Right kidney (tissue), 1 donor: ENCODE data around the gene SPTLC3.
A peak's percentile ranks its signal among the peaks of the same experiment; 100 is the strongest.

Experiments
- DNase-seq: peaks from one replicate; pipeline ENCODE4 v3.0.0-alpha.2; 2016

The SPTLC3 gene

DNA sequence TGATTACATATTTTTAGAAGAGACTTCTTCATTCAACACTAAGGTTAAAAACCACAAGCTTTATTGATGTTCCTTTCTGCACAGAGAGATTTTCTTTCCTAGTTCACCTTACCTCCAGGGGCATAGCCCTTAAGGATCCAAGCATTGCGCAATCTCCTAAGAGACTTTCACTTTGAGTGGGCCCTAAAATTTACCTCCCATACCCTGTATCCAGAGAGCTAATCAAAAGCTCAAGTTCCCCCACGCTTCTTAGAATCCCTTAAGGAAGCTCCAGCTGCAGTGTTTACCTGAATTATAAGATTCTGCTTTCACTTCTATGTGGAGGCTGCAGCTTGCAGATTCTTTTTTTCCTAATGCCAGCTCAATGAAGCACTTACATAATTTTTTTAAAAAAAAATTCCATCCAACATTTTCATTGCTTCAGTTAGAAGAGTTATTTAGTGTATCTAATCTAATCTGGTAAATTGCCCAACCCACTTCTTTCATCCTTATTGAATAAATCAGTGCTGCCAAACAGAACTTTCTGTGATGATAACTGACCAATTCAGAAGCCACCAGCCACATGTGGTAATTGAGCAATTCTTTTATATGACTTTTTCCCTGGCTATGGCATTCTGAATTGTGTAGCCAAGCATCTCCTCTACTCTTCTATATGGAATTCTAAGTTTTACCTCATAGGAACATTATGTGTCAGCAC is 24.6 kb upstream of the SPTLC3 start:
- no peak for DNase-seq

DNA sequence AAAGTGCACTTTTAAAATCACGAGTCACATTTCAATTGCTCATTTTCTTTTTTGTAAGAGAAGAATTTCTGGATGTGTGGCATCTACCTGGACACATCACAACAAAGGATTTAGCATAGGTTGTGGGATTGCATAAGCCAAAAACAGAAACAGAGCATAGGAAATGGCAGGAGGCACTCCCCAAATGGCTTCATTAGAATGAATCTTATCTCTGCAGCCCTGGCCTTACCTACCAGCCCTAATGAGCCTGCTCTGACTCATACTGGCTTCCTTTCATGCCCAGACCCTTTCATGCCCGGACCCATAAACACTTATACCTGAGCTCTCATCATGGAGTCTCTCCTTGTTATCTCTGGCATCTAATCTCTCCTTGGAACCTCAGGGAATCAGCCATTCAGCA is 23.9 kb upstream of the SPTLC3 start:
- no peak for DNase-seq

DNA sequence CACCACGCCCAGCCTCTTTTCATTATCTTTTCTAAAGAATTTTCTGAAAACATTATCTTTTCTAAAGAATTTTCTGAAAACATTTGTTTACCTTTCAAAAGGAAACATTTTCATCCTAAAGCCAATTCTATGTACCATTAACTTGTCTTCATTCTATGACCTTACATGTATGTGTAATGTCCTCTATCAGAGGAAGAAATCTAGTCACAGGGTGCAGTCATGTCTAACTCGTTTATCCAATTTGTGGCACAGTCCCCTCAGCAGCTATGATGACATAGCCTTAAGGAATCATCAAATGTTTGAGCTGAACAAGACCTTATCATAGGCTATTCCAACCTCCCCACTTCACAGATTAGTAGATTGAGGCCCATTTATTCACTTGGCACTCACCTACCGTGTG is 21.5 kb upstream of the SPTLC3 start:
- DNase-seq, result no peak

DNA sequence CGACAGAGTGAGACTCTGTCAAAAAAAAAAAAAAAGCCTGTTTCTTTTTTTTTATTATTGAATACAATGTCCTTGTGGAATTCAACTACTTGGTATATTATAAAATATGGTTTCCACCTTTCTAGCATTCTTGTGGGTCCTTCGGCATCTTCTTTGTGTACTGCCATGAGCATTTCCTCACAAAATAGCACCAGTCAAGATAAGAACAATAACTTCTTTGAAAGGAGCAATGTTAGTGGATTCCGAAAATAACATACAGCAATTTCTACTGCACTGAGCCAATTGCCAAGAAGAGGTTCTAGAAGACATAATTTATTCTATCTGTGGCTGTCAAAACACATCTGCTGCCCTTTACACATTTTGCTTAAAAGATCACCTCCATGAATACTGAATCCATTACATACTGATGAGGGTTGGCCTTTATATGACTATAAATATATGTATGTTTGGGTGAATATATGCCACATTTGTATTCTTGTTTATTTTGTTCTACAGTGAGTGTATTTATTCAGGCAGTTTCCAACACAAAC is 19.1 kb upstream of the SPTLC3 start:
- DNase-seq, result no peak

DNA sequence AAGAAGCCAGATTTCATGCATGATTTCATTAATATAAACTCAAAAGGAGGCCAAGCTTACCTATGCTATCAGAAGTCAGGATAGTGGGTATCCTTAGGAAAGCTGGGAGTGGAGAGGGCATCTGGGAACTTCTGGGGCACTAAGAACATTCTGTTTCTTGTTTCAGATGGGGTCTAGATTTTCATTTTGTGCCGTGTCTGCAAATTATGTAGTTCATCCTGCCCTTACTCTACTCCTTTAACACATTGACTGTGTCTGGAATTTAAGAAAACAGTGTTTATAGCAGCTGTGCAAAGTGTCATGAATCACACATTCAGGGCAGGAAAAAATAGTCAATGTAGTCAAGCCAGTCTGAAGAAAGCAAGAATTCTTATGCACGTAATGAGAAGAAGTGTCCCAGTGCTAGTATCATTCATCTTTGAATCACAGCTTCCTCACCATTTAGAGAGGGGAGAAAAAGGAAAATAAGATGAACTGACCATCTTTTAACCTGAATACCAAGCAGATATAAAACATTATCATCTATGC is 11.6 kb upstream of the SPTLC3 start:
- DNase-seq, result no peak

DNA sequence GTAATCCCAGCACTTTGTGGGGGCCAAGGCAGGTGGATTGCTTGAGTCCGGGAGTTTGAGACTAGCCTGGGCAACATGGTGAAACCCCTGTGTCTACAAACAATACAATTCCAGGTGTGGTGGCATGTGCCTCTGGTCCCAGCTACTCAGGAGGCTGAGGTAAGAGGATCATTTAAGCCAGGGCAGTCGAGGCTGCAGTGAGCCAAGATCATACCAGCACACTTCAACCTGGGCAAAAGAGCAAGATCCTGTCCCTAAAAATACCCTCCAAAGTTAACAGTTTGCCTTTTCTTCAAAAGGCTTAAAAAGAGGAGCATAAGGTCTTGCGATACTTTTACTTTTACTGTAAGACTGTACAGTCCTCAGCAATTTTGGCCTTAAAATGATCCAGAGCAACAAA is 10.7 kb upstream of the SPTLC3 start:
- DNase-seq, result no peak

DNA sequence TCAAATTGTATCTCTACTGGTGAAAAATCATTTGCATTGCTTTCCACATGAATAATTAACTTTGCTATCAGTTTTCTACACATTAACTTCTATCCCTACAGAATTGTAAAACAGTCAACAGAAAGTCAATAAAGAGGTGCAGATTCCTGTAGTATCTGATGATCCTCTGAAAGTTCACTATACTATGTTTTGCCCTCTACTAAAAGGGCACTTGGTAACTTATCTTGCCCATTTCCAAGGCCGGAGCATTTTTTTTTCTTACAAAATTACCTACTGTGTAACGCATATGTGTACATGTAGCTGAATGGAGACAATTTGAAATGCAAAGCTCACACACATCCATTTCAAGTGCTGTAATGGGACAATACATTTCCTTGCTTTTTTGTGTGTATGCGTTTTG is 9.6 kb upstream of the SPTLC3 start:
- no peak for DNase-seq

DNA sequence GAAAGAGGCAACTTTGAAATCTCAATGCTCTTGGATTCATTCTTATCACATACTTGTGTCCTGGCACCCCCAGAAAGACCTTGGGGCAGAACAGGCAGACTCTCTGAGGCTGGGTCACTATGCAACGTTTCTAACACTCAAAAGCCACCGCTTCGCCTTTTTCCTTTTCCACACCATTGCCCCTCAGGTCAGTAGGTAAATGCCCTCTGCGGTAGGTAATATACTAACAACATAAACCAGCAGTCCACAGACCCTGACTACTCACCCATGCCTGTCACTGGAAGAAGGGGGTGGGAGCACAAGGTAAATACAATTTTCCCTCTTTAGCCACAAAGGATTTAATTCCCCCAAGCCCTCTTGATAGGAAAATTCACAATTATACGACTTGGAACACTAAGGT is 6.5 kb upstream of the SPTLC3 start:
- peak; percentile 18 for DNase-seq

DNA sequence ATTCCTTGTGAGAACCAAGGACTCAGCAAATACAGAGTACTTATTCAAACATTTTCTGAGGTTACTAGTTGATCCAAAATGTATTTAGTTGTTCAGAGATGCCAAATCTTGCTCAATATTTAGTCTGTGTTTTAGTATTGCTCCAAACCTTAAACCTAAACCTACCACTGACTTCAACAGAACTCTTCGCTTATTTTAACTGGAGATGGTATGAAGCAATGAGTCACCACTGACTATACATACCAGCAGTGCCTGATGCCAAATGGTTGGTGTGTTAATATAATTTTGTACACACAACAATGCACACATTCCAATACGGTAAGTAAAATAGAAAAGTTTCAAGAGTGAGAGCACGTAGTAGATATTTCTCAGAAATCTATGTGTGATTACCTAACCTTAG is 1.9 kb upstream of the SPTLC3 start:
- no peak for DNase-seq

DNA sequence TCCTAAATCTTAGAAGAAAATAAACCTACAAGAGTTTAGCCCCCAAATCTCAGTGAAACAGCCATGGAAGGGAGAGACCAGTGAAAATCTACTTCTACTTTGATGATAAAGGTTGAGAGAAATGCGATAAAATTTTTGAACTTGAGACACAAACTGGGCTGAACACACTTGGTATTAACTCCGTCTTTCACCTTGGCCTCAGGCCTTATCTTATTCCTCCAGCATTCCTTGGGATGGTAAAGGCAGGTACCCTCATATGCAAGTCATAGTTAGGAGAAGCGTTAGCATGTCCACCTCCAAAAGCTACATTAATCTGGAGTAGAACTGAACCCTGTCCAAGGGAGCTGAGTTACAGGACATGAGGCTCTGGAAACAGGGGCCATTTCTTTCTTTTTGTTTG is 1.2 kb upstream of the SPTLC3 start:
- no peak for DNase-seq

DNA sequence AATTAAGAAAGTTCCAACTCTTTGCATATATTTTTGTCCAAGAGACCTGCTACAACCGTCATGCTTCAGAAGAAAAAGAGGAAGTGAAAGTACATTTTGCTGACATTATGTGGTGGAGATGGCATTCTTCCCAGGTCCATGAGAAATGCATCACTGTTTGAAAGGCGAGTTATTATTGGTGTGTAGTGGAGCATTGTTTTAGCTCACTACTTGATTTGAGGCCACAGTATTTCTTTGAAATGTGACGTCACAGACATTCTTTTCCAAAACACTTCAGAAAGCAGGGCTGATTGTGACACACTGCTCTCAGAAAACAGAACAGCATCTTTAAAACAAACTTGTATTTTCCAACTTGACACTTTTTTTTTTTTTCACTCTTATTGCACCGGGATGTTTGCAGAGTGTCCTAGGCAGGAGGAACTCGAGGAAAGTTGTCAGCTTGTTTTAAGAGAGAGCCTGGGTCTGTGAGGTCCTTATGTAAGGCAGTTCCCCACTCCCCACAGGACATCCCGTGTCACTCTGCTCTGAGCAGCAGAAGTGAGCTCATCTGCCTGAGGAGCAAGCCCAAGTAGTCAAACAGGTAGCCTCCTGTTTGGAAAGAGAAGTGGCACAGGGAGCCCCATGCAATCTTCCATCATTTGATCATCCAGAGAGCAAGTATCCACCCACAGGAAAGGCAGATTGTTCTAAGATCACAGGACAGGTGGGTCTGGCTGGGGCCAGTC is 1.1 kb downstream of the SPTLC3 start:
- DNase-seq, result peak; percentile 13

DNA sequence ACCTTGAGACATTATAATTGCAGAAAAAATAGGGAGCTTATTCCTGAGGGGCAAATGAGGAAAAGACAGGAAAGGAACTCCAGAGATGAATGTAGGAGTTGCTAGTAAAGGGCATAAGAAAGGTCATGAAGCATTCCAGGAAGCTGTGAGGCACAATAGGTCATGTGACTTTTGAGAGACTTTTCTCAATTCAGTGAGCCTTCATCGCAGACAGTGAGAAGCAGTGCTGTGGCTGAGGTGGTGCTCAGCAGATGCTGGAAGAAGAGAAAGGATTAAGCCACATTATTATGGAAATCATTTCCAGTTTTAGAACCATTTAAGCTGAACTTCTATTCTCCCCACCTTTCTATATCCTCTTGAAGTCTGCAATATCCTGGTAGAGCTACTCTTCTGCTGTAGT is 4.1 kb downstream of the SPTLC3 start:
- DNase-seq, result no peak

DNA sequence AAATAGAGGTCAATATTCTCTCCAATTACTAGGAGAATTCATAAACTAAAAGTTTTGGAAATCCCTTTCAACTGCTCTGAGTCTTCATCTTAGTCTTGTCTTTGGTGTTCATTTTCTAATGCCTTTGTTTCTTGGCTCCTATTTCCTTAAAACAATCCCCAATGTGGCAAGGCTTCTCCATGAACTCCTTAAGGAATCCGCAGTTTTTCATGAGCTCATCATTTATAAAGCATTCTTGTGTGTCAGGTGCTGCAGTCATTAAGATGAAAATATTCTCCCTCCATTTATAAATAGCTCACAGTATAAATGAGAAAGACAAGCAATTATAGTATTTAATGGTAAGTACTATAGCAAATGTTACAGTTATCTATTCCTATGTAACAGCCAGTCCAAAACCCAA is 4.6 kb downstream of the SPTLC3 start:
- no peak for DNase-seq

DNA sequence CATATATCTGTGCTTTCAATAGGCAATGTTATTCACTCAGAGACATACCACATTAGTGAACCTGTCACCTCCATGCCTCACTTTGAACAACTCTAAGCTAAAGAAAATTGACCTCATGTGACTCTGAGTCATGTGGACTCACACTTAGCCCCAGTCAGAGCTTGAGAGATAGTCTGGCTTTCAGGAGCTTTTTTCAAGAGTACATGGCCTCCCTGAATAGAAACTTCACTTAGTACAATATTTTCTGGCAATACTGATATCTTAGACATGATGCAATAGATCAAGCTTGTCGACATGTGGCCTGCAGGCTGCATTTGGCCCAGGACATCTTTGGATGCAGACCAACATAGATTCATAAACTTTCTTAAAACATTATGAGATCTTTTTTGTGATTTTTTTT is 8.5 kb downstream of the SPTLC3 start:
- DNase-seq, result no peak

DNA sequence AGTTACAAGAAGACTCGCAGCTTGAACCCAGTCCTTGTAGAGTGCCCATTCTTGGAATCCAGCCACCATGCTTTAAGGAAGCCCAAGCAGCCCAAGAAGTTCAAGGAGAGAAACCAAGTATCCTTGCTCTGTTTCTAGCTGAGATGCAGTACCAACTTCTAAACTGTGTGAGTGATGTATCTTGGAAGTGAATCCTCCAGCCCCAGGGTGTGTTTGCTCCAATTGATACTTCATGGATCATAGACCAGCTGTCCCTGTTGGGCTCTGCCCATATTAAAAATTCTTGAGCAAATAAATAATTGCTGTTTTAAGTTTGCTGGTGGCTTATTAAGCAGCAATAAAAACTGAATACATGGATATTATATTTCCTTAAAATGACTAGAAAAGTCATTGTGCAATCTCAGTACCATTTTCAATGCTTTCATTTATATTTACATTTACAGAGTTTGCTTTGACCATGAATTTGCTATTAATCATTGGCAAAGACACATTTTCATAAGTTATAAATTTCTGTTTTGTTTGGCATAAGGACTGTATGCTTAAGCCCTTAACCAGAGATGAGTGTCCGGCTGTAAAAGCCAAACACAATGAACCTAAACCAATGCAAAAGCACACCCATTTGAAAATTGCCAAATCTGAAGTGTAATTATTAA is 9.2 kb downstream of the SPTLC3 start:
- no peak for DNase-seq

DNA sequence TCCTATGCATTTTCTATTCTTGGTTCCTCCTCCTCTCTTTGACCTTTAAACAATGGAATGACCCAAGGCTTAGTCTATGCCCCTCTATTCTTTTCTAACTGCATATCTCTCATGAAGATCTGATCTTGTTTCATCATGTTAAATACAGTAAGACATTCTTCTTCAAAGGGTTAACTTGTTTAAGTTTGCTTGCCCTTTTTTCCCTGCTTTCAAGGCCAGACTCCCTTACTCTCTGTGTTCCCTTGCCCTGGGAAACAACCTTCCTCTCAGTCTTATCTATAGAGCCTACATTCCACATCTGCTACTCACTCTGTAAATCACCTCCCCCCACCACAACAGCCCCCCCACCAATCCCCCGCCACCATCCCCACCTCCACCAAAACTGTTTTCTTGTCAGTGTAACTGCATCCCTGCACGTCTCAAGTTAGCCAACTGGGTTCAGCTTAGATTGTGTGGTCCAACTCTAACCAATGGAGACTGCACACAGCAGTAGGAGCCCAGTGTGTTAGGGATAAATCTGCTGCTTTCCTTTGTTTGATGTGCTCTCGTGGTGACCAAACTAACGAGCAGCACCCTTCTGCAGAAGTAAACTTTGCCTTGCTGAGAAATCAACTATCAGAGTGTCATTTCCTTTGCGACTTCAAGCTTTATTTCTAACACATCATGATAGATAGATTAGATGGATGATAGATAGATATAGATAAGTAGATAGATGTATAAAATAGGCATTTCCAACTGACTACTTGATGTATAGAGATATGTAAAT is 12.6 kb downstream of the SPTLC3 start:
- no peak for DNase-seq

DNA sequence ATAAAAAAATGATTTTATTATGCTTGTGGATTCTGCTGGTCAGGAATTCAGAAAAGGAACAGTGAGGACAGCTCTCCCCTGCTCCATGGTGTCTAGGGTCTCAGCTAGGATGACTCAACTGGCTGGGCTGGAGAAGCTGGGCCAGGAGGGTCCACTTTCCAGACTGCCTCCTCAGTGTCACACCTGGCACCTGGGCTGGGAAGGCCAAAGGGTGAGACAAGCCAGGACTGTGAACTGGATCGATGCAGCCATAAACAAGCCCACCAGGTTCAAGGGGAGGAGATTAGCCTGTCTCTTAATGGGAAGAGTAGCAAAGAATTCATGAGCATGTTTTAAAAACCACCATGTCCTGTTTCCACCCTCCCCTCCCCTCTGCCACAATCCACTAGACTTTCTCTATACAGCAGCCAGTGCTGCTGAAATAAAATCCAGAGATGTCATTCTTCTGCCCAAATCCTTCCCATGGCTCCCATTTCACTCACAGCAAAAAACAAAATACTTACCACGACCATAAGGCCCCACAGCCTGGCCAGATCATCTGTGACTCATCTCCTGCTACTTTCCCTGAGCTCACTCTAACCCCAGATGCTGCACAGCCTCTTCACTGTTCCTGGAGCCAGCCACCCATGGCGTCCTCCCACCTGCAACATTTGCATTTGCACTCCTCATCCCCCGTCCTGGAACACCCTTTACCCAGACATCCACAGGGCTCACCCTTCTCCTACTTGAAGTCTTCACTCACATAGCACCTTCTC is 13.8 kb downstream of the SPTLC3 start:
- DNase-seq, result no peak

DNA sequence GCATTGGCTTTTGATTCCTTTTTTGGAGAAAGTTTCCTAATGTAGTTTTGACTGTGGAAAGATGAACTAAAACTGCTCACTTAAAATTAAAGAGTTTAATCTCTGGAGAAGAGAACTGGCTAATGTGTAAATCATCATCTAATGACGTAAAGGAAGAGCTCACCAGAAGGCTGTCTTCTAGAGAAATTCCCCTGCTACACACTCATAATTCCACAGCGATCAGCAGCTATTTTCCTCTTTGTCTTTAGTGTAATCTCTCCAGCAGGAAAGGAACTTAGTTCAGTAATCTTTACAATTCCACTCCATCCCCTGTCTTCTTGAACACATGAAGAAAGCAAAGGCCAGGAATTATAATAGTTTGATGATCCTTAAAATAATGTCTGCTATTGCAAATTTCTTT is 15.8 kb downstream of the SPTLC3 start:
- no peak for DNase-seq

DNA sequence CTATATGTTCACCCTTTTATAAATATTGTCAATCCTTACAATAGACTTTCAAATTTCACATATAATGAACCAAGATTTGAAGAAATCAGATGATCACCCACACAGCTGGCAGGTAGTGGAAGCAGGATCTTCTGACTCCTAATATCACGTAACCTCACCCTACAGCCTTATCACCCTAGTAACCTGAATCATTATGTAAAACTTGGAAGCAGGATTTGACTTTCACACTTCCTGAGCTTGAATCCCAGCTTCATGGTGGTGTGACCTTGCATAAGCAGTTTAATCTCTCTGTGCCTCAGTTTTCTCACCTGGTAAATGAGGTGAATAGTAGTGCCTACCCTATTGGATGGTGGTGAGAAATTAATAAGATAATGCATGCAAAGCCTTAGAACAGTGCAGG is 16.4 kb downstream of the SPTLC3 start:
- DNase-seq, result no peak

DNA sequence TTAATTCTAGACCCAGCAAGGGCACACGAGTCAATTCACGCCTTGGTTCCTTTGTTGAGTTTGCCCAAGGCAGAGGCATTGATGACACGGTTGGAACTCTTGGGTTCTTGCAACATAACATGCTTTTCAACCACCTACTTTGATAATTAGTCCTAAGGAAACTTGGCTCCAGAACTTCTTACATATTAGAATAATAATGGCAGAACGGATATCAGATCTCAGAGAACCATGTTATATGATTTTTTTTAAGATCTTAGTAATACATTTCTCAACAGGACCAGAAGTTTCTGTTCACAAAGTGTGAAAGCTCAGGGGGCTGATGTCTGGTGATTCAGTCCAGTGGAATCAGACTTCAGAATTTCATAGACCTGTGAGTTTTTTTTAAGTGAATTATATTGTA is 19.2 kb downstream of the SPTLC3 start:
- DNase-seq, result no peak

DNA sequence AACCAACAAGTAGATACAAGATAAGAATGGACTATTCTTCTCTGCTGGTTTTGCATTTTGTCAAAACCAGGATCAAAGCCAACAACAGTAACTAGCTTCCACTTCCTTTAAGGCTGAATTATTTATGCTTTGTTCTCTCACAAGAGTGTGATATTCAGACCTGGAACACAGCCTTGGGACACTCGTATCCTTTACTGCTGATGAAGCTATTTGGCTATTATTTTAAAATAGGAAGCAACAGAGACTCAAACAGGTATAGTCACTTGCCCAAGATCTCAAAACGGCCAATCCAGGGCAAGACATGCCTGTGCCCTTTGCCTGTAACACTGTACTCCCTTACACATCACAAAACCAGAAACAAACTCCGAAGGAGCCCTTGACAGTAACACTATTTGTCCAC is 19.9 kb downstream of the SPTLC3 start:
- no peak for DNase-seq
